ENCODE measurements around the gene COBL. TPM values are rescaled to one million over a fixed set of nuclear protein-coding genes. Genes with fewer than 3 reads are reported as not detected.

The COBL gene
- total RNA-seq, 1 donor from 2014 or later, result 25.7 TPM

- H3K36me3 Mint-ChIP-seq, result no peaks in the 10 kb centered on the region
- H3K4me1 Mint-ChIP-seq (ENCODE audit: unreplicated experiment), result peaks cover 36% of the 10 kb centered on the region
- H3K4me3 Mint-ChIP-seq, result no peak overlapping the region
- DNase-seq (ENCODE audit: extremely low spot score, unreplicated experiment), result no peak
- no peaks in the 10 kb centered on the region for H3K9me3 Mint-ChIP-seq
- peak overlapping the region; percentile 61 for H3K27ac Mint-ChIP-seq
- no peak for TF ChIP-seq CTCF (conservative IDR thresholded peaks at IDR 0.05)
- no peaks in the 10 kb centered on the region for H3K27me3 Mint-ChIP-seq
These were observed 77.6 kb downstream of the COBL start for GRCh38 chr7:51238981-51239495.

DNA sequence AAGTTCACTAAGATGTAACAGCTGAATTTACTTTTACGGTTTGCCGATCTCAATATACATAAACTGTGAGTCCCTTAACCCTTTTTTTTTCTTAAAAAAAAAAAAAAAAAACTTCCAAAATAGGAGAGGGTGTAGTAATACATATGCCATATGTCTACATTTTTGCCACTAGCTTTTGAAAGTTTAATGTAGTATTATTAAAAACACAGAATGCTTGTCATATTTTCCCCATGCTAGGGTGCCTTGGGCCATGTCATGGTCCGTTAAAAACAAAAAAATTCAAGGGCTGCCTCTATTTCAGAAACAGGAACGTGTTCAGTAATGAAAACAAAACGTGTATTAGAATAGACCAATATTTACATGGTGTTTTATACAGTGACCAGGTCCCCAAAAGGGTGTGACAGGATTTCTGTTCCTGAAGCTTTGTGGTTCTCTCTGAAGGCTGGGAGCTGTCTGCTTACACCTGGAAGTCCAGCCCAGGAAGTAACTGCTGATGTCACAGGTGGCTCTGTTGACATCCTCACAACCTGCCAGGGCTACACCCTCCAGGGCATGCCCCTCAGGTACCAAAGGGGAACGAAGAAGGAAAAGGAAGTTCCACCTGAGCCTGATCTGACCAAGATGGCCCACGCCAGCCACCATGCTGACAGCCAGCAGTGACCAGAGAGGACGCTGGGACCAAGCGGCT, 79.0 kb downstream of the COBL start:
- Mint-ChIP-seq H3K27me3 (no peaks in the 10 kb centered on the region), H3K36me3 (no peaks in the 10 kb centered on the region), H3K4me1 (ENCODE audit: unreplicated experiment) (peaks cover 51% of the 10 kb centered on the region), H3K9me3 (no peaks in the 10 kb centered on the region), H3K4me3 (no peak overlapping the region), H3K27ac (no peak overlapping the region)
- no peak for DNase-seq (ENCODE audit: extremely low spot score, unreplicated experiment)
- no peak for TF ChIP-seq CTCF (conservative IDR thresholded peaks at IDR 0.05)

DNA sequence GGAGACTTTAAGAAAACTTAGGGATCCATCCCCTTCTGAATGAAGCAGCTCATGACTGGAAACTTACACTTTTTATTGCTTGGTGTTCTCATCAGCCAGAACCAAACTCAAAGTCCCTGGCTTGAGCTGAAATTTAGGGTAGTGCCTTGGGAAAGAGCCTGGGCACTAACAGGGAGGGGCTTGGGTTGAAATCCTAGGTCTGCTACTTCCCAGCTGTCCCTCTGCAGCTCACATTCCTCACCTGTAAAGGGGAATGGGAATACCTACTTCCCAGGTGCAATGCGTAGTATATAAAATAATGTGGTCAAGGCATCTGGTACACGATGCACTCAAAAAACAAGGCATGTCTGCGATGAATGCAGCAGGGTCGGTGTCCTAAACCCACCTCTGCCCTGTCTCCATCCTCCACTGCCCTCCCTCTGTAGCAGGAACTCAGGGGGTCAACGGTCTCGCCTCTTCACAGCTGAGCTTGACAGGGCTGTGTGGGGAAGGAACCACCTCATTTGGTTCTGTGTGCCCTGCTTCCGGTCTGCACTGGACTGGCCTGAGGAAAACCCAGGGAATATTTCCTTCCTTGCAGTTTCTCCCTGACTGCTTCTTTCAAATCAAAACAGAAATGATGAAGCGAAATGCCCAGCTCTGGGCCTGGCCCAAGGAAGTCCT, 80.0 kb downstream of the COBL start:
- TF ChIP-seq CTCF (conservative IDR thresholded peaks at IDR 0.05), result no peak

DNA sequence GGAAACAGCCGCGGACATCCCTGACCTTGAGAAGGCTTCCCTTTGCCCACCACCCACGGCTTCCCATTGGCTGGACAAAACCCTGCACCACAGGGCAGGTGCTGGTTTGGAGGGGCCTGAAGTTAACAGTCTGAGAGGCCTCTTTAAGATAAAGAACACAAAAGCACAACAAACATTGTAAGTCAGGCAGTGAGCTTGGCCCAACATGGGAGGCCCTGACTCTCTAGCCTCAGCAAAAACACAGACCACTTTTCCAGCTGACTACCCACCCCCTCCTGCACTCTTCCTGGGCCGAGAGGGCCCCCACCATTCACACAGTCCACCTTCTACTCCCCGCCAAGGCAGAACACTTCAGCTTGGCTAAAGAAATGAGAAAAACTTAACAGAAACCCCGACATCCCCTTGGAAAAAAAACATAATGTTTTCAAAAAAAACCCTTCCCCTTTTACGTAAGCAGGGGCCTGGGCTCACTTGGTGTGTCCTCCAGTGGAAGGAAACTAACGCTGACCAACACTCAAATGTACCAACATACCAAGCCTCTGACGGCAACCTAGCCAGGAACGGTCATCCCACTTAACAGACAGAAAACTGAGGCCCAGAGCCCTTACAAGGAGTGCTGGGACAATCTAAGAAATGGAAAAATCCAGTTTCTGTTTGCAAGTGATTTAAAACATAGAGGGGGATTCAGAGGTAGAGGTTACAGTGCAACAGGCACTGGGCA, 80.9 kb downstream of the COBL start:
- no peak overlapping the region for H3K4me3 Mint-ChIP-seq

More for the DNA sequence above, 80.0 kb downstream of the COBL start:
- Mint-ChIP-seq H3K27ac (peak overlapping the region; percentile 9), H3K4me3 (no peak overlapping the region), H3K9me3 (no peaks in the 10 kb centered on the region), H3K4me1 (ENCODE audit: unreplicated experiment) (peaks cover 51% of the 10 kb centered on the region), H3K36me3 (no peaks in the 10 kb centered on the region), H3K27me3 (no peaks in the 10 kb centered on the region)
- DNase-seq (ENCODE audit: extremely low spot score, unreplicated experiment), result no peak

More for the DNA sequence above, 80.9 kb downstream of the COBL start:
- no peak for DNase-seq (ENCODE audit: extremely low spot score, unreplicated experiment)
- Mint-ChIP-seq H3K27ac (peak overlapping the region; percentile 9), H3K9me3 (no peaks in the 10 kb centered on the region), H3K36me3 (no peaks in the 10 kb centered on the region), H3K27me3 (no peaks in the 10 kb centered on the region), H3K4me1 (ENCODE audit: unreplicated experiment) (peaks cover 51% of the 10 kb centered on the region)
- TF ChIP-seq CTCF (conservative IDR thresholded peaks at IDR 0.05), result no peak

Data from type B pancreatic cell (in vitro differentiated cells).